Fibroblast of lung (primary cell): Measurements from ENCODE around the gene PEX10. TPM values are rescaled to one million over a fixed set of nuclear protein-coding genes. Genes with fewer than 3 reads are reported as not detected.

Experiments
- DNase-seq, 2 donors: peaks; one replicate each; pipeline versions ENCODE4 v3.0.0 to v3.0.0-alpha.2; 2010; ENCODE audit warnings: low read depth in 2 of 2
- H2AFZ ChIP-seq: 2 replicates; pipeline ENCODE4 v1.5.1; 2012; ENCODE audit warnings: low read length, control low read depth, inconsistent platforms
- H3K27ac ChIP-seq: 2 replicates; pipeline ENCODE4 v1.5.1; 2011; ENCODE audit warnings: low read length, control low read depth; ENCODE audit not compliant: insufficient read depth
- H3K27me3 ChIP-seq: 2 replicates; pipeline ENCODE4 v1.5.1; 2011; ENCODE audit warnings: mild to moderate bottlenecking, low read length; ENCODE audit not compliant: control insufficient read depth, insufficient read depth
- H3K36me3 ChIP-seq: 2 replicates; pipeline ENCODE4 v1.5.1; 2011; ENCODE audit warnings: low read length; ENCODE audit not compliant: control insufficient read depth, insufficient read depth
- H3K4me1 ChIP-seq: 2 replicates; pipeline ENCODE4 v1.5.1; 2011; ENCODE audit warnings: low read length; ENCODE audit not compliant: control insufficient read depth, insufficient read depth; ENCODE audit errors: extremely low read depth
- H3K4me2 ChIP-seq: 2 replicates; pipeline ENCODE4 v1.5.1; 2011; ENCODE audit warnings: low read length, control low read depth; ENCODE audit not compliant: insufficient read depth; ENCODE audit errors: extremely low read depth
- H3K4me3 ChIP-seq, 4 experiments: fragments of 200-600 bp in 1 of 4; sonication (generic) in 1 of 4; replicated peaks in 1 of 4; 2 replicates each; pipeline ENCODE4 v1.5.1; 2011 to 2016; ENCODE audit warnings: low read length in 4 of 4, low read depth in 3 of 4, mild to moderate bottlenecking in 3 of 4, control low read depth in 2 of 4, inconsistent platforms in 1 of 4, mixed read lengths in 1 of 4; ENCODE audit not compliant: insufficient read depth in 1 of 4; ENCODE audit errors: control extremely low read depth in 1 of 4
- H3K79me2 ChIP-seq: 2 replicates; pipeline ENCODE4 v1.5.1; 2012; ENCODE audit warnings: mild to moderate bottlenecking, low read length, inconsistent platforms; ENCODE audit not compliant: control insufficient read depth, insufficient read depth
- H3K9ac ChIP-seq: 2 replicates; pipeline ENCODE4 v1.5.1; 2011; ENCODE audit warnings: mild to moderate bottlenecking, low read length, control low read depth; ENCODE audit not compliant: insufficient read depth
- H3K9me3 ChIP-seq: 2 replicates; pipeline ENCODE4 v1.5.1; 2012; ENCODE audit warnings: low read depth, low read length; ENCODE audit not compliant: control insufficient read depth, insufficient read depth
- H4K20me1 ChIP-seq: 2 replicates; pipeline ENCODE4 v1.5.1; 2011; ENCODE audit warnings: low read length; ENCODE audit not compliant: control insufficient read depth, insufficient read depth; ENCODE audit errors: extremely low read depth
- EZH2 ChIP-seq: IDR thresholded peaks from 2 replicates; pipeline ENCODE4 v1.5.1; 2012; ENCODE audit warnings: low read length, control low read depth, mild to moderate bottlenecking; ENCODE audit errors: missing control alignments
- polyA plus RNA-seq, 2 donors: library from polyadenylated mRNA; depleted of rRNA in 1 of 2; stranded (reverse) in 1 of 2; unstranded in 1 of 2; fragments of >200 nt; gene quantifications; 2 replicates each; pipeline ENCODE4 v1.2.1, GENCODE V29; 2011 to 2012; ENCODE audit warnings: missing spikeins in 1 of 2
- total RNA-seq: library from RNA; depleted of rRNA; stranded (reverse); fragments of >200 nt; gene quantifications from 2 replicates; pipeline ENCODE4 v1.2.1, GENCODE V29; 2014
- TF ChIP-seq, protein P1 (sequence below), 2 donors: IDR thresholded peaks in 1 of 2; conservative IDR thresholded peaks in 1 of 2; 1 replicate in 1 of 2; 2 replicates in 1 of 2; pipeline ENCODE4 v1.5.1; 2011 to 2012; ENCODE audit warnings: low read length in 2 of 2, control low read depth in 1 of 2, inconsistent platforms in 1 of 2, low read depth in 1 of 2, mild to moderate bottlenecking in 1 of 2

The PEX10 gene
- total and polyA plus RNA-seq, 2 donors (not counting 1 experiment from before 2014, with no cell fraction given) = 15.4 to 33.4 TPM

GRCh38 chr1:2417833-2418225 lies 5.5 kb upstream of the PEX10 start:
- Histone ChIP-seq H3K79me2 (no peaks in the 10 kb centered on the region), H2AFZ (no peak overlapping the region), H3K9ac (no peak overlapping the region), H3K4me3 (no peak overlapping the region), H3K4me2 (no peak overlapping the region), H3K27ac (no peak overlapping the region), H3K36me3 (no peaks in the 10 kb centered on the region), H3K9me3 (no peaks in the 10 kb centered on the region), H3K4me1 (peaks cover 2% of the 10 kb centered on the region), H3K27me3 (no peaks in the 10 kb centered on the region), H4K20me1 (no peaks in the 10 kb centered on the region)
- TF ChIP-seq, protein P1, sequence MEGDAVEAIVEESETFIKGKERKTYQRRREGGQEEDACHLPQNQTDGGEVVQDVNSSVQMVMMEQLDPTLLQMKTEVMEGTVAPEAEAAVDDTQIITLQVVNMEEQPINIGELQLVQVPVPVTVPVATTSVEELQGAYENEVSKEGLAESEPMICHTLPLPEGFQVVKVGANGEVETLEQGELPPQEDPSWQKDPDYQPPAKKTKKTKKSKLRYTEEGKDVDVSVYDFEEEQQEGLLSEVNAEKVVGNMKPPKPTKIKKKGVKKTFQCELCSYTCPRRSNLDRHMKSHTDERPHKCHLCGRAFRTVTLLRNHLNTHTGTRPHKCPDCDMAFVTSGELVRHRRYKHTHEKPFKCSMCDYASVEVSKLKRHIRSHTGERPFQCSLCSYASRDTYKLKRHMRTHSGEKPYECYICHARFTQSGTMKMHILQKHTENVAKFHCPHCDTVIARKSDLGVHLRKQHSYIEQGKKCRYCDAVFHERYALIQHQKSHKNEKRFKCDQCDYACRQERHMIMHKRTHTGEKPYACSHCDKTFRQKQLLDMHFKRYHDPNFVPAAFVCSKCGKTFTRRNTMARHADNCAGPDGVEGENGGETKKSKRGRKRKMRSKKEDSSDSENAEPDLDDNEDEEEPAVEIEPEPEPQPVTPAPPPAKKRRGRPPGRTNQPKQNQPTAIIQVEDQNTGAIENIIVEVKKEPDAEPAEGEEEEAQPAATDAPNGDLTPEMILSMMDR (conservative IDR thresholded peaks at IDR 0.05 in 1 of 2, IDR thresholded peaks at IDR 0.05 in 1 of 2; ENCODE audit: low read depth in 1 of 2, low read length in 2 of 2) = no peak
- TF ChIP-seq EZH2 = no peak
- no peak for DNase-seq

- no peaks in the 10 kb centered on the region for H3K27me3 ChIP-seq
- no peaks in the 10 kb centered on the region for H3K9me3 ChIP-seq
- no peak overlapping the region for H3K27ac ChIP-seq
- H3K36me3 ChIP-seq = no peaks in the 10 kb centered on the region
- no peak overlapping the region for H3K9ac ChIP-seq
- no peaks in the 10 kb centered on the region for H4K20me1 ChIP-seq
- DNase-seq = no peak
- no peaks in the 10 kb centered on the region for H3K79me2 ChIP-seq
- H2AFZ ChIP-seq = no peak overlapping the region
- peaks cover 2% of the 10 kb centered on the region for H3K4me1 ChIP-seq
- no peak overlapping the region for H3K4me2 ChIP-seq
- TF ChIP-seq, protein P1 (conservative IDR thresholded peaks at IDR 0.05 in 1 of 2, IDR thresholded peaks at IDR 0.05 in 1 of 2; ENCODE audit: low read depth in 1 of 2, low read length in 2 of 2) = no peak
- no peak for TF ChIP-seq EZH2
- no peak overlapping the region for H3K4me3 ChIP-seq
Observed at GRCh38 chr1:2417083-2417832, 4.9 kb upstream of the PEX10 start.

- DNase-seq = no peak
- Histone ChIP-seq H3K79me2 (peaks cover 5% of the 10 kb centered on the region), H4K20me1 (no peaks in the 10 kb centered on the region), H3K9me3 (no peaks in the 10 kb centered on the region), H3K27me3 (no peaks in the 10 kb centered on the region), H3K27ac (no peak overlapping the region), H3K36me3 (no peaks in the 10 kb centered on the region), H3K4me3 (no peak overlapping the region), H3K4me1 (peaks cover 5% of the 10 kb centered on the region), H3K9ac (no peak overlapping the region), H2AFZ (no peak overlapping the region), H3K4me2 (no peak overlapping the region)
- TF ChIP-seq, protein P1 (conservative IDR thresholded peaks at IDR 0.05 in 1 of 2, IDR thresholded peaks at IDR 0.05 in 1 of 2; ENCODE audit: low read depth in 1 of 2, low read length in 2 of 2) = no peak
- TF ChIP-seq EZH2 = no peak
Observed at GRCh38 chr1:2416403-2416802, 4.0 kb upstream of the PEX10 start.
